A549 (cell line): Measurements from ENCODE around the gene TAC3.
"Not testable (repeated sequence)": the region's sequence is repeated elsewhere in the genome, so short reads cannot be mapped to it uniquely, and the experiment has no call there.

Experiments used
- CBX2 ChIP-seq: fragments of 200-600 bp; sonication (generic); IDR thresholded peaks from 2 replicates; pipeline ENCODE4 v1.6.1; 2016; ENCODE audit warnings: low read depth, mild to moderate bottlenecking, borderline replicate concordance
- EP300 ChIP-seq, 2 experiments: fragments of >200 bp; sonication (Bioruptor Twin); formaldehyde crosslinking; IDR thresholded peaks; 2 replicates in 1 of 2; 3 replicates in 1 of 2; pipeline ENCODE4 v1.6.1; 2016 to 2017
- JUN ChIP-seq, 2 experiments: fragments of >200 bp; sonication (Bioruptor Twin); formaldehyde crosslinking; IDR thresholded peaks; 2 replicates in 1 of 2; 3 replicates in 1 of 2; pipeline ENCODE4 v1.6.1; 2016 to 2017
- KDM5A ChIP-seq: fragments of 200-600 bp; sonication (generic); IDR thresholded peaks from 2 replicates; pipeline ENCODE4 v1.6.1; 2016; ENCODE audit warnings: antibody characterized with exemption, mild to moderate bottlenecking
- MAFK ChIP-seq: fragments of 450-650 bp; IDR thresholded peaks from 2 replicates; pipeline ENCODE4 v1.6.1; 2014; ENCODE audit not compliant: partially characterized antibody
- NR3C1 ChIP-seq: fragments of >200 bp; sonication (Bioruptor Twin); formaldehyde crosslinking; IDR thresholded peaks from 3 replicates; pipeline ENCODE4 v1.6.1; 2017
- POLR2A ChIP-seq: IDR thresholded peaks from 2 replicates; pipeline ENCODE4 v1.6.1; 2012; ENCODE audit warnings: mild to moderate bottlenecking, low read length
- RAD21 ChIP-seq, 2 experiments: fragments of >200 bp in 1 of 2; sonication (Bioruptor Twin) in 1 of 2; formaldehyde crosslinking in 1 of 2; IDR thresholded peaks in 1 of 2; conservative IDR thresholded peaks in 1 of 2; 2 replicates in 1 of 2; 3 replicates in 1 of 2; pipeline ENCODE4 v1.6.1; 2012 to 2018; ENCODE audit warnings: inconsistent platforms in 1 of 2
- RARB ChIP-seq: fragments of 250-450 bp; sonication (Bioruptor Pico); IDR thresholded peaks from 2 replicates; pipeline ENCODE4 v1.8.0; 2021; ENCODE audit warnings: mild to moderate bottlenecking, moderate library complexity
- RCOR1 ChIP-seq: fragments of 150-350 bp; IDR thresholded peaks from 2 replicates; pipeline ENCODE4 v1.6.1; 2014; ENCODE audit warnings: antibody characterized with exemption, low read length, low read depth
- REST ChIP-seq: fragments of 200-600 bp; sonication (generic); IDR thresholded peaks from 2 replicates; pipeline ENCODE4 v1.6.1; 2016; ENCODE audit warnings: antibody characterized with exemption, mild to moderate bottlenecking, moderate library complexity
- RFX5 ChIP-seq: fragments of 450-650 bp; IDR thresholded peaks from 2 replicates; pipeline ENCODE4 v1.7.1; 2014; ENCODE audit warnings: antibody characterized with exemption, mild to moderate bottlenecking, moderate library complexity
- ZSCAN20 ChIP-seq: fragments of 250-450 bp; sonication (Bioruptor Pico); IDR thresholded peaks from 2 replicates; pipeline ENCODE4 v1.8.0; 2022; ENCODE audit warnings: mild to moderate bottlenecking, moderate library complexity
- TF ChIP-seq, protein P1 (sequence below): fragments of >200 bp; sonication (Bioruptor Twin); formaldehyde crosslinking; IDR thresholded peaks from 3 replicates; pipeline ENCODE4 v1.5.1; 2016

DNA sequence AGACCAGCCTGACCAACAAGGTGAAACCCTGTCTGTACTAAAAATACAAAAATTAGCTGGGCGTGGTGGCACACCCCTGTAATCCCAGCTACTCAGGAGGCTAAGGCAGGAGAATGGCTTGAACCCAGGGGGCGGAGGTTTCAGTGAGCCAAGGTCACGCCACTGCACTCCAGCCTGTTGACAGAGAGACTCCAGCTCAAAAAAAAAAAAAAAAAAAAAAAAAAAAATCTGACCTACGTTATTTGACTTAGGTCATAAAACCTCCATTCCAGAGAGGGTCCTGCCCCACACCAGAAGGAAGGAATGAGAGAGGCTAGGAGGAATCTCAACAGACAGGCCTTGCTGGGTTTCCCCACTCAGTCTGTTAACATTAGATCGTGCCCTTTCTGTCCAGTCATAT, 2.0 kb upstream of the TAC3 start:
- TF ChIP-seq, protein P1, sequence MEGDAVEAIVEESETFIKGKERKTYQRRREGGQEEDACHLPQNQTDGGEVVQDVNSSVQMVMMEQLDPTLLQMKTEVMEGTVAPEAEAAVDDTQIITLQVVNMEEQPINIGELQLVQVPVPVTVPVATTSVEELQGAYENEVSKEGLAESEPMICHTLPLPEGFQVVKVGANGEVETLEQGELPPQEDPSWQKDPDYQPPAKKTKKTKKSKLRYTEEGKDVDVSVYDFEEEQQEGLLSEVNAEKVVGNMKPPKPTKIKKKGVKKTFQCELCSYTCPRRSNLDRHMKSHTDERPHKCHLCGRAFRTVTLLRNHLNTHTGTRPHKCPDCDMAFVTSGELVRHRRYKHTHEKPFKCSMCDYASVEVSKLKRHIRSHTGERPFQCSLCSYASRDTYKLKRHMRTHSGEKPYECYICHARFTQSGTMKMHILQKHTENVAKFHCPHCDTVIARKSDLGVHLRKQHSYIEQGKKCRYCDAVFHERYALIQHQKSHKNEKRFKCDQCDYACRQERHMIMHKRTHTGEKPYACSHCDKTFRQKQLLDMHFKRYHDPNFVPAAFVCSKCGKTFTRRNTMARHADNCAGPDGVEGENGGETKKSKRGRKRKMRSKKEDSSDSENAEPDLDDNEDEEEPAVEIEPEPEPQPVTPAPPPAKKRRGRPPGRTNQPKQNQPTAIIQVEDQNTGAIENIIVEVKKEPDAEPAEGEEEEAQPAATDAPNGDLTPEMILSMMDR: not testable (repeated sequence)
- TF ChIP-seq CBX2; POLR2A; RARB (CRISPR knock-in tag); ZSCAN20; RAD21 (conservative IDR thresholded peaks at IDR 0.05 in 1 of 2, IDR thresholded peaks at IDR 0.05 in 1 of 2); RFX5; EP300 (IDR thresholded peaks at IDR 0.05); NR3C1; RCOR1; REST; MAFK; JUN (IDR thresholded peaks at IDR 0.05); KDM5A: not testable (repeated sequence)
